Activated CD4-positive, alpha-beta T cell treated with anti-CD3 and anti-CD28 coated beads for 36 hours (primary cell): Measurements from ENCODE around the gene RPP38. TPM values are rescaled to one million over a fixed set of nuclear protein-coding genes. Genes with fewer than 3 reads are reported as not detected.

ENCODE experiments used
- ATAC-seq: fragments of 200-7000 bp; cut with Tn5 transposase; one replicate; pipeline ENCODE4 v1.10.0; 2021; ENCODE audit warnings: mild to moderate bottlenecking, moderate library complexity
- CTCF ChIA-PET: fragments of 350-600 bp; sonication (Branson Sonifier 250); formaldehyde crosslinking; loops from one replicate; lab custom pipeline; 2021; ENCODE audit warnings: antibody characterized with exemption; lab: Charles Lee
- POLR2A ChIA-PET: fragments of 350-600 bp; sonication (Branson Sonifier 250); formaldehyde crosslinking; loops from one replicate; lab custom pipeline; 2021; ENCODE audit warnings: antibody characterized with exemption, inconsistent platforms; lab: Charles Lee
- DNase-seq: peaks from one replicate; pipeline ENCODE4 v3.0.0-alpha.2; 2020
- H3K27ac Mint-ChIP-seq: one replicate; pipeline ENCODE4 v1.8.0; 2021; ENCODE audit warnings: mixed read lengths
- H3K27me3 Mint-ChIP-seq: one replicate; pipeline ENCODE4 v1.8.0; 2021; ENCODE audit warnings: mixed read lengths
- H3K36me3 Mint-ChIP-seq: one replicate; pipeline ENCODE4 v1.8.0; 2021; ENCODE audit warnings: low read depth, mixed read lengths
- H3K4me1 Mint-ChIP-seq: one replicate; pipeline ENCODE4 v1.8.0; 2021; ENCODE audit warnings: mixed read lengths
- H3K4me3 Mint-ChIP-seq: one replicate; pipeline ENCODE4 v1.8.0; 2021; ENCODE audit warnings: mild to moderate bottlenecking, moderate library complexity, mixed read lengths
- H3K9me3 Mint-ChIP-seq: one replicate; pipeline ENCODE4 v1.8.0; 2021; ENCODE audit warnings: low read depth, mixed read lengths
- intact Hi-C, 2 experiments: fragments of 100-400 bp; cut with DNase I in 1 of 2; cut with micrococcal nuclease in 1 of 2; formaldehyde crosslinking; loops; one replicate each; pipeline versions ENCODE4 v1.14.2 to v1.15.1; 2022 to 2024; cut with DNase I, micrococcal nuclease
- total RNA-seq, 2 experiments: library from RNA; stranded (reverse); gene quantifications; one replicate each; pipeline ENCODE4 v1.2.3, GENCODE V29; 2021

Gene RPP38
- total RNA-seq, 2 experiments from 2014 or later = 26.1 to 27.1 TPM

DNA sequence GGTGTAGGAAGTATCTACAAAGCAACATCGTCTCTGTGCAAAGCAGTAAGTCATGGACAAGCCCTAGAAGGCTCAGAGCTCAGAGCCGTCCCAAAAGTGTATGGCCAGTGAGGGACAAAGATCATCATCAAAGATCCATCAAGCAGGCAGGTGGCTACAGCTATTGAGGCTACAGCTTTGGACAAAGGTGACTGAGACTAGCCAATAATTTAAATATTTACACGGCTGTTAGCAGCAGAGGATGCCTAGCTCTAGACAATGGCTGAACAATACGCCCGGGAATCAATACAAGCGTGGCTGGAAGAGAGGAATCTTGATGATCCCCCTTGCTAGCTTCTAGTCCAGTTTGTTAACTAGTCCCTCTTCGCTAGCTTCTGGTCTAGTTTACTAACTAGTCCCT is 53.4 kb downstream of the RPP38 start:
- Mint-ChIP-seq H3K27me3 (no peaks in the 10 kb centered on the region), H3K4me1 (peaks cover 35% of the 10 kb centered on the region), H3K9me3 (no peaks in the 10 kb centered on the region), H3K4me3 (no peak overlapping the region), H3K27ac (no peak overlapping the region), H3K36me3 (peaks cover 5% of the 10 kb centered on the region)
- intact Hi-C loops = no loop called here
- CTCF ChIA-PET = interaction anchor here (1.0 kb wide), 1 partner anchor 9 kb away, joined by 3 read pairs; no protein-coding TSS in a partner anchor
- ATAC-seq (no peak), DNase-seq (no peak)
- POLR2A ChIA-PET = no interaction called here

DNA sequence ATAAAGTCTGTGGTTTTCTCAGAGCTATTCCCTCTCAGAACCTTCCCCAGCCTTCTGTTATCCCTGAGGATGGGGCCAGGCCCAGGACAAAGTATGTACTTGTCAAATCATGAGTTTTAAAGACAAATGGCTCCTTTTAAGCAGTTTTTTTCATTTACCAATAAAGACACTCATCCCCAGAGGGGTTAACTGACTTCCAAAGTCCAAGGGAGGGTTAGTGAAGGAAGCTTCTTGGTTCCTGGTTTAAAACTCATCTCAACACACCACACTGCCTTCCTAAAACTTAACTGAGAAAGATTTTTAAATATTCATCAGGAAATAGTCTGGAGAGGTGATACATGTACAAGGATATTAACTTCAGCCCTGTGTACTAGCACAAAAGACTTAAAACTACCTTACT is 55.4 kb downstream of the RPP38 start:
- Mint-ChIP-seq H3K27ac (no peak overlapping the region), H3K36me3 (peaks cover 4% of the 10 kb centered on the region), H3K4me1 (peaks cover 30% of the 10 kb centered on the region), H3K4me3 (no peak overlapping the region), H3K9me3 (no peaks in the 10 kb centered on the region), H3K27me3 (no peaks in the 10 kb centered on the region)
- intact Hi-C loops = no loop called here
- ChIA-PET CTCF (interaction anchor here (0.6 to 1.3 kb wide), 4 partner anchors 10 to 29 kb away, joined by 3 to 7 read pairs (median 4); no protein-coding TSS in a partner anchor), POLR2A (interaction anchor here (0.8 to 0.9 kb wide), 2 partner anchors 12 to 15 kb away, joined by 3 read pairs; no protein-coding TSS in a partner anchor)
- no peak for ATAC-seq
- no peak for DNase-seq

Other genes with a start within 250 kb of the RPP38 start
- gene SUV39H2, start 218.5 kb upstream of the RPP38 start, total RNA-seq = 10 to 100 TPM; 42.9 to 51.5 TPM
- gene DCLRE1C, start 143.3 kb upstream of the RPP38 start, total RNA-seq = 10 to 100 TPM; 17.9 to 30.9 TPM
- 1 to 10 TPM in 1 of 2 experiments, under 1 TPM in 1; 0.81 to 1.1 TPM for gene MEIG1, start 138.0 kb upstream of the RPP38 start, total RNA-seq
- gene OLAH, start 53.4 kb upstream of the RPP38 start, total RNA-seq = under 1 TPM; 0.16 to 0.90 TPM
- gene ACBD7, start 8.6 kb upstream of the RPP38 start, total RNA-seq = 1 to 10 TPM; 2.4 to 2.6 TPM
- gene NMT2, start 71.3 kb downstream of the RPP38 start, total RNA-seq = 10 to 100 TPM; 20.6 to 22.1 TPM